Effector memory CD8-positive, alpha-beta T cell (primary cell): ENCODE measurements around the gene ITGAE.

ENCODE experiments used
- ATAC-seq: fragments of 150-1000 bp; cut with Tn5 transposase; replicated peaks from 2 replicates; pipeline ENCODE4 v1.10.0; 2021; ENCODE audit warnings: mild to moderate bottlenecking, moderate library complexity
- DNase-seq, 3 experiments: peaks; one replicate each; pipeline ENCODE4 v3.0.0; 2021
- H3K27ac Mint-ChIP-seq, 2 donors: one replicate each; pipeline ENCODE4 v1.8.0; 2022; ENCODE audit warnings: mild to moderate bottlenecking in 2 of 2, mixed read lengths in 2 of 2, moderate library complexity in 2 of 2
- H3K27me3 Mint-ChIP-seq, 2 donors: one replicate each; pipeline ENCODE4 v1.8.0; 2022; ENCODE audit warnings: mixed read lengths in 2 of 2
- H3K36me3 Mint-ChIP-seq: one replicate; pipeline ENCODE4 v1.8.0; 2022; ENCODE audit warnings: mild to moderate bottlenecking, moderate library complexity, mixed read lengths; ENCODE audit not compliant: insufficient read depth
- H3K4me1 Mint-ChIP-seq, 2 donors: one replicate each; pipeline ENCODE4 v1.8.0; 2022; ENCODE audit warnings: low read depth in 2 of 2, mixed read lengths in 2 of 2
- H3K4me3 Mint-ChIP-seq, 2 donors: one replicate each; pipeline ENCODE4 v1.8.0; 2022; ENCODE audit warnings: mild to moderate bottlenecking in 2 of 2, mixed read lengths in 2 of 2, moderate library complexity in 2 of 2
- H3K9me3 Mint-ChIP-seq, 2 donors: one replicate each; pipeline ENCODE4 v1.8.0; 2022; ENCODE audit warnings: mixed read lengths in 2 of 2

The ITGAE gene

DNA sequence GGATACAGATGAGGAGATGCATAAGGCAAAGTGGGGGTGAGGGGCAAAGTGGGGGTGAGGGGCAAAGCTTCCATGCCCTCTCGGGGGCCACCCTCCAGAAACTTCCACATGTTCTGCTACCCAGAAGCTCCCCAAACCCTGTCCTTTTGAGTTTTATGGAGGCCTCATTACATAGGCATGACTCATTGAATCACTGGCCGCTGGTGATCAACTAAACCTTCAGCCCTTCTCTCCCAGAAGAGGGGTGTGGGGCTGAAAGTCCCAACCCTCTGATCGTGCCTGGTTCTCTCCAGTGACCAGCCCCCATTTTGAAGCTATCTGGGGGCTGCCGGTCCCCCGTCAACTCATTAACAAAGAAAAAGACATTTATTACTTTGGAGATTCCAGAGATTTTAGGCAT is 27.5 kb downstream of the ITGAE start:
- H3K4me3 Mint-ChIP-seq: no peak overlapping the region
- peak overlapping the region in 1 of 2 donors; percentile 32 for H3K27ac Mint-ChIP-seq
- DNase-seq (no peak), ATAC-seq (no peak)
- peaks cover 12% of the 10 kb centered on the region for H3K36me3 Mint-ChIP-seq
- H3K27me3 Mint-ChIP-seq: no peaks in the 10 kb centered on the region
- H3K9me3 Mint-ChIP-seq: no peaks in the 10 kb centered on the region
- H3K4me1 Mint-ChIP-seq: peaks cover 33 to 38% of the 10 kb centered on the region in 2 donors

DNA sequence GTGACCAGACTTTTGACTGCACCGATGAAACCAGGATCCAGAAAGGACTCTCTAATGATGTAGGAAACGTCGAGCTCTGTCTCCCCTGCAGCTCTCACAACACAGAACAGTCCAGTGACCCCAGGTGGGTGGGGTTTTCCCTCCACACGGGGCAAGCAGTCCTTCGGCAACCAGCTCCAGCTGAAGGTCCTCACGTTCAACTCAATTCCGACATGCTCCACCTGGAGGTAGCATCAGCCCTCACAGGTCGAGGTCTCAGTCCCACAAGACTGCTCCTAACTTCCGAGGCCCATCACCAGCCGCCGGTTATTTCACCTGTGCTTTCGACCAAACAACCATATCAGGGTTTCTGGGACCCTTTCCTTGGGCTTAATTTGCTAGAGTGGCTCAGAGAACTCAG is 28.2 kb downstream of the ITGAE start:
- no peak for DNase-seq
- H3K27me3 Mint-ChIP-seq: no peaks in the 10 kb centered on the region
- no peaks in the 10 kb centered on the region for H3K9me3 Mint-ChIP-seq
- H3K4me3 Mint-ChIP-seq: peak overlapping the region; percentile 1 to 52
- peaks cover 12% of the 10 kb centered on the region for H3K36me3 Mint-ChIP-seq
- peak overlapping the region in 1 of 2 donors; percentile 32 for H3K27ac Mint-ChIP-seq
- H3K4me1 Mint-ChIP-seq: peaks cover 39 to 41% of the 10 kb centered on the region in 2 donors
- ATAC-seq: no peak

DNA sequence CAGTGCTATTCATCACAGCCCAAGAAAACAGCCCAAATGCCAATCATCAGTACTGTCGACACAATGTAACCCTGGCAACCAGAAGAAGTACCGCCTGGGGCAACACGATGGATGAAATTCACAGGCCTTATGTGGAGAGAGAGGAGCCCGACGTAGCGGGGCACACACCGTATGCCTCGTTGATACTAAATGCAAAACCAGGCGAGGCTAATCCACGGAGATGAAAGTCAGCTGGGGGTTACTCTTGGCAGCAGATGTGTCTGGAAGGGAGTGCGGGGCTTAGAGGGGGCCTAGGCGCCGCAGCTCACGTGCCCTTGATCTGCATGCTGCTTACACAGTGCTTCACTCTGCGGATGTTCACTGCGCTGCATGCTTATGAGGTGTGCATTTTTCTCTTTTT is 29.8 kb downstream of the ITGAE start:
- Mint-ChIP-seq H3K27ac (peak overlapping the region; percentile 95 to 96), H3K9me3 (no peaks in the 10 kb centered on the region), H3K27me3 (no peaks in the 10 kb centered on the region), H3K4me3 (peak overlapping the region; percentile 80 to 90), H3K4me1 (peaks cover 52 to 53% of the 10 kb centered on the region in 2 donors), H3K36me3 (peaks cover 14% of the 10 kb centered on the region)
- ATAC-seq (peak; percentile 52), DNase-seq (peak in 1 of 3 experiments; percentile 36)

DNA sequence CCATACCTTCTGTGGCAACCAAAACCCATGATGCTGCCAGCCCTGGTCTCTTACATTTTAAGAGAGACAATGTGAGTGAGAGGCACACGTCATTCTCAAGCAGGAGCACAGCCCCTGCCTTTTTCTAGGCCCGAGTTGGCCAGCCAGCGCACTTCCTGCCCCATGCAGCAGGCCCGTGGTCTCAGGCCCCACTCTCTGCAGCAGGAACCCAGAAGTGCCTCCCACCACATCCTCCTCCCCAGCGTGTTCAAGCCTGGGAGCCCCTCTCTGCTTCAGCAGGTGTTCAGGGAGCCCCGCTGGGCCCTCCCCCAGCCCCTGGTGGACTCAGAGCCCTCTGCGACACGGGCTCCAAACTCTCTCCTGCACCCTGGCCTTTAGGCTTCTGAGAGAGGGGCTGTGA is 30.5 kb downstream of the ITGAE start:
- peak; percentile 74 for ATAC-seq
- Mint-ChIP-seq H3K36me3 (peaks cover 21% of the 10 kb centered on the region), H3K9me3 (no peaks in the 10 kb centered on the region), H3K4me1 (peaks cover 59 to 60% of the 10 kb centered on the region in 2 donors), H3K4me3 (peak overlapping the region; percentile 80 to 90), H3K27ac (peak overlapping the region; percentile 95 to 96), H3K27me3 (no peaks in the 10 kb centered on the region)
- peak; percentile 65 to 70 (median 67) for DNase-seq

DNA sequence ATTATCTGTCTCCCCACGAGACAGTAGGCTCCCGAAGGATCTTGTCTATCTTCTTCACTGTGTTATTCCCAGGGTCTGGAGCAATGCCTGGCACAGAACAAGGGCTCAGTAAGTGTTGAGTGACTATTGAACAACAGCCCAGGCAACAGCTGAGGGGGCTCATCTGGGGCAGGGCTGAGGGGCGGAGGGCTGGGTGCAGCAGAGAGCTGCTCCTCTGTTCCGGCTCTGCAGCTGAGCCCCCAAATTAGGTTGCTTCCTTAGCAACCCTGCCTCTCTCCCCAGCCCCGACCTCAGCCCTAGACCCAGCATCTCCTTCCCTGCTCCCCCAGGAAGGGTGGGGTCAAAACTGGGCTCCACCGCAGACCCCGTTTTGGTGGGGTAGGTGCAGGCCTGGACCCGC is 32.2 kb downstream of the ITGAE start:
- peak overlapping the region; percentile 80 to 90 for H3K4me3 Mint-ChIP-seq
- H3K36me3 Mint-ChIP-seq: peaks cover 36% of the 10 kb centered on the region
- H3K4me1 Mint-ChIP-seq: peaks cover 69 to 74% of the 10 kb centered on the region in 2 donors
- H3K27ac Mint-ChIP-seq: peak overlapping the region; percentile 62 to 97
- DNase-seq (no peak), ATAC-seq (no peak)
- no peaks in the 10 kb centered on the region for H3K9me3 Mint-ChIP-seq
- no peaks in the 10 kb centered on the region for H3K27me3 Mint-ChIP-seq

DNA sequence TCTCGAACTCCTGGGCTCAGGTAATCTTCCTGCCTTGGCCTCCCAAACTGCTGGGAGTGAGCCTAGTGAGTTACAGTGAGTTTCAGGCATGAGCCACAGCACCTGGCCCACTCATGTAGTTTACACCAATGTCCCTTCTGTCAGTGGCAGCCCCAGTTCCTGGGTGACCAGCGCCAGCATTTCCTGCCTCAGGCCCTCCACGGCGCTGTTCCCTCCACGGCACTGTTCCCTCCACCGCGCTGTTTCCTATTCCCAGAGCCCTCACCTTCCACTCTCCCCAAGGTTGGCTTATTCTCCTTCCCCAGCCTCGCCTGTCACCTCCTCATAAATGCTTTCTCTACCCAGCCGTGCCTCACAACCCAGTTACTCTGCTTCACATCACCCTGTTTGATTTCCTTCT is 32.6 kb downstream of the ITGAE start:
- no peaks in the 10 kb centered on the region for H3K27me3 Mint-ChIP-seq
- peak overlapping the region; percentile 62 to 97 for H3K27ac Mint-ChIP-seq
- H3K36me3 Mint-ChIP-seq: peaks cover 40% of the 10 kb centered on the region
- H3K4me1 Mint-ChIP-seq: peaks cover 73 to 78% of the 10 kb centered on the region in 2 donors
- H3K9me3 Mint-ChIP-seq: no peaks in the 10 kb centered on the region
- no peak for ATAC-seq
- no peak for DNase-seq
- peak overlapping the region; percentile 80 to 90 for H3K4me3 Mint-ChIP-seq

DNA sequence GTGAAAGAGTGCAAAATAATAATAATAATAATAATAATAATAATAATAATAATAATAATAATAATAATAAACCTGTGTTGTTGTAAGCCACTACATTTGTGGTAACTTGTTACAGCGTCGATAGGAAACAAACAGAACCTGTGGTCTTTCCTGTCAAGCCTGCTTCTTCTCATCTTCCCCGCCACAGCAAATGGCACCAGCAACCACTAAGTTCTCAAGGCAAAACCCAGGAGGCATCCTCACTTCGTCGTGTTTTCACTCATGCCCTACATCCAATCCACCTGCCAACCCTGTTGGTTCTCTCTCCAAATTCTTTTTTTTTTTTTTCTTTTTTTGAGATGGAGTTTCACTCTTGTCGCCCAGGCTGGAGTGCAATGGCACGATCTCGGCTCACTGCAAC is 34.2 kb downstream of the ITGAE start:
- peaks cover 68 to 75% of the 10 kb centered on the region in 2 donors for H3K4me1 Mint-ChIP-seq
- peaks cover 45% of the 10 kb centered on the region for H3K36me3 Mint-ChIP-seq
- DNase-seq: peak; percentile 48 to 53 (median 52)
- H3K9me3 Mint-ChIP-seq: no peaks in the 10 kb centered on the region
- peak overlapping the region; percentile 90 to 97 for H3K4me3 Mint-ChIP-seq
- no peaks in the 10 kb centered on the region for H3K27me3 Mint-ChIP-seq
- ATAC-seq: peak; percentile 8
- H3K27ac Mint-ChIP-seq: peak overlapping the region; percentile 97 to 100

DNA sequence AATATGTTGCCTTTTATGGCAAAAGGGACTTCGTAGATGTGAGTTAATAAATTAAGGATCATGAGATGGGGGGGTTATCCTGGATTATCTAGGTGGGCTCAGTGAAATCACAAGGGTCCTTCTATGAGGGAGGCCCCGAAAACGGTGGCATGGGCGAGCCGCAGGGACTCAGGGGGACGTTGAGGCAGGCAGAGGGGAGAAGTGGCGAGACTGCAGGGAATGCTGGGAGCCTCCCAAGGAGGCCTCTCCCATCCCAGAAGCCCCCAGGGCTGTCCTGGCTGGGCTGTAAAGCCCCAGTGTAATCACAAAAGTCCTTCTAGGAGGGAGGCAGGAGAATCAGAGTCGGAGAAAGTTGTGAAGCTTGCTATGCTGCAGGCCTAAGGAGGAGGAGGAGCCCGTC is 35.0 kb downstream of the ITGAE start:
- ATAC-seq (no peak), DNase-seq (no peak)
- peaks cover 71 to 74% of the 10 kb centered on the region in 2 donors for H3K4me1 Mint-ChIP-seq
- H3K36me3 Mint-ChIP-seq: peaks cover 48% of the 10 kb centered on the region
- H3K27me3 Mint-ChIP-seq: no peaks in the 10 kb centered on the region
- H3K4me3 Mint-ChIP-seq: peak overlapping the region; percentile 90 to 97
- no peaks in the 10 kb centered on the region for H3K9me3 Mint-ChIP-seq
- peak overlapping the region; percentile 97 to 100 for H3K27ac Mint-ChIP-seq

DNA sequence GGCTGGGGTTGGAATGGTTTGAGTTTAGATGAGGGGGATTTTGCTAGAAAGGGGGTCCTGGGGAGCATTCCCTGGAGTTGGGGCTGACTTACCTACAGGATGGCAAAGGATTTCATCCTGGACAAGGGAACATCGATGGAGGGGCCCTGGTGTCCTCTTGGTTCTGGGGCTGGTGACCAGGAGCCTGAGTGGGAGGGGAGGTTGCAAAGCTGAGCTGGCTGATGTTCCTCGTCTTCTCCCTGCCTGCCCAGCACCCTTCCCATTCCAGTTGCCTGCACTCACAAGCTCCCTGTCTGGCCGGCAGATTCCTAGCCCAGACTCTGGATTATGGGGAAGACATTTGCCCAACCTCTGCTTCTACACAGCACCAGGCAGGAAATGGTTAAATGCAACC is 37.2 kb downstream of the ITGAE start:
- Mint-ChIP-seq H3K27me3 (no peaks in the 10 kb centered on the region), H3K36me3 (peaks cover 38% of the 10 kb centered on the region), H3K27ac (peak overlapping the region; percentile 97 to 100), H3K4me3 (peak overlapping the region; percentile 90 to 97), H3K4me1 (peaks cover 54 to 59% of the 10 kb centered on the region in 2 donors), H3K9me3 (no peaks in the 10 kb centered on the region)
- ATAC-seq: no peak
- no peak for DNase-seq

DNA sequence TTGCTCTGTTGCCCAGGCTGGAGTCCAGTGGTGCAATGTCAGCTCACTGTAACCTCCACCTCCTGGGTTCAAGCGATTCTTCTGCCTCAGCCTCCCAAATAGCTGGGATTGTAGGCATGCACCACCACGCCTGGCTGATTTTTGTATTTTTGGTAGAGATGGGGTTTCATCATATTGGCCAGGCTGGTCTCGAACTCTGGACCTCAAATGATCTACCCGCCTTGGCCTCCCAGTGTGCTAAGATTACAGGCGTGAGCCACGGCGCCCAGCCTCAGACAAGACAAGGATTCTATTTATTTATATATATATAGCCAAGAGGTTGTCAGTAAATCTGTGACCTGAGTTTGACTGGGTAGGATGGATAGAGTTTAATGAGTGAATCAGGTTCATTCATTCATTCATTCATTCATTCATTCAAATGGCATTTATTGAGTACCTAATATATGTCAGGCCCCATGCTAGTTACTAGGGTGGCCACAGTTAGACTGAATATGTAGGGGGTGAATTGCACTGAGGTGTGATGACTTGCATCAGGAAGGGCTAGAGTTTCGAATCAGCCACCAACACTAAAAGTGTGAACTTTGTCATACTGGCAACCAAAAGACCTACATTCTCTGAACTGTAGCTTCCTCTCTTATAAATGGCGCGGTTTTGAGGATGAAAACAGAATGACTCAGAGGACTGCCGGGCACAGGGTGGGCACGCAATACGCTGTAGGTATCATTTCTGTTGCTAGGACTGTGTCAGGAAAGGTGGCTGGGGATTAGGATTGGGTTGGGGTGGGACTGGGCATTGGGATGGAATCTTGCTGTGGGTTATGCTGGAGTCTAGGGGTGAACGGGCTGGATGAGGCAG is 37.8 kb downstream of the ITGAE start:
- Mint-ChIP-seq H3K9me3 (no peaks in the 10 kb centered on the region), H3K27ac (peak overlapping the region; percentile 97 to 100), H3K27me3 (no peaks in the 10 kb centered on the region), H3K36me3 (peaks cover 38% of the 10 kb centered on the region), H3K4me3 (peak overlapping the region; percentile 90 to 97), H3K4me1 (peaks cover 49 to 53% of the 10 kb centered on the region in 2 donors)
- DNase-seq (peak; percentile 54 to 59 (median 56)), ATAC-seq (peak; percentile 61)

DNA sequence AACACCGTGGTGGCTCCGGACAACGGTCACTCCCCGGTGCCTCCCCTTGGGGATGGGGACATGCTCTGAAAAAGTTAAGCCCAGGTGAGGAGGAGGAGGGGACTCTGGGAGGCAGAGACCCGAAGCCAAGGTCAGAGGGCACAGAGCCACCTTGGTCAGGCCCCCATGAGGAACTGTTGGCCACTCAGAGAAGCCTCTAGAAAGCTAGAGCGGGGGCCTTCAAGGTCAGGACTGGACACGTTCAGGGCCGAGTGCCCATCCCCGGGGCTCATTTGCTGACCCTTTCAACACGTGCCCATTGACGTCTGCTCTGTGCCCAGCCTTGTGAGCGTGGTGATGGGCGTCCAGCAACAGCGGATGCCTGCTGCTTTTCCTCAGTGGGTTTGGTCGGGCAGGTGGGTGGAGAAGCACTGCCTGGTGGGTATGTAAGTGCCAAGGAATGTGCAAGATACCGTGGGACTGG is 39.0 kb downstream of the ITGAE start:
- no peak for ATAC-seq
- Mint-ChIP-seq H3K4me1 (peaks cover 40 to 51% of the 10 kb centered on the region in 2 donors), H3K27ac (no peak overlapping the region), H3K9me3 (no peaks in the 10 kb centered on the region), H3K4me3 (no peak overlapping the region), H3K27me3 (no peaks in the 10 kb centered on the region), H3K36me3 (peaks cover 38% of the 10 kb centered on the region)
- DNase-seq: no peak

DNA sequence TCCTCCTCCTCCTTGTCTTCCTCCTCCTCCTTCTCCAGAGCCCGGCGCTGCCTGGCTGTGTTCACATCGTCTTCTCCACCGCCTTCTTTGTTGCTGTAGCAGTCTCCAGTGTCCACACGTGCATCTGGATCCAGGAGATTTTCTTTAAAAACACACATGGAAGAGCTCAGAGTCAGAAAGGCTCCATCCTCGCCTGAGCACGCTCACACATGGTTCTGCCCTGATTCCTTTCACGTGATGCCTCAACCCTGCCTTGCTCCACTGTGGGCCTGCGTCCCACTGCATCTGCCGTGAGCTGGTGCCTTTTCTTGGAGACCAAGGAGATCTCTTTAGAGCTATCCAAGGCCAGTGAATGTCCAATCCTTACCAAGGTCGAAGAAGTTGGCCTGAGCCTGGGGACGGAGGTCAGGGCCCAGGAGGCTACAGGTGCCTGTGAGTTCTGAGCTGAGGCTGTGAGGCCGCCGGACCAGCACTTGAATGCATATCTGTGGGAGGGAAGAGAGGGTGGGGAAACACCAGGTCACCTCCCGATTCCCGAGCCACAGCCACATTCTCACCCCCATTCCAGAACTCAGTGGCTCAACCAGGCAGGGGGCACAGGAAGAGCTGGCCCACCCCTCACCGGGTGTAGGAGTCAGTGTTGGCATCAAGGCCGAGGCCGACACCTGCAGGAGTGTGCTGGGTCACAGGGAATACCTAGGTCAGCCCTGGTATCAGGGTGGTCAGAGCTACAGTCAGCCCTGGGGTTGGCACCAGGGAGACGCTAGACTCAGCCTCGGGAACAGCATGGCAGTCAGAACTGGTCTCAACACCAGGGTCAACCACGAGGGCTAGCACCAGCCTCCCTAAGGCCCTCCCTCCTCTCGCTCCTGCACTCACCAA is 39.7 kb downstream of the ITGAE start:
- DNase-seq (no peak), ATAC-seq (no peak)
- no peak overlapping the region for H3K4me3 Mint-ChIP-seq
- H3K27me3 Mint-ChIP-seq: no peaks in the 10 kb centered on the region
- no peak overlapping the region for H3K27ac Mint-ChIP-seq
- peaks cover 34 to 47% of the 10 kb centered on the region in 2 donors for H3K4me1 Mint-ChIP-seq
- no peaks in the 10 kb centered on the region for H3K9me3 Mint-ChIP-seq
- peaks cover 39% of the 10 kb centered on the region for H3K36me3 Mint-ChIP-seq

DNA sequence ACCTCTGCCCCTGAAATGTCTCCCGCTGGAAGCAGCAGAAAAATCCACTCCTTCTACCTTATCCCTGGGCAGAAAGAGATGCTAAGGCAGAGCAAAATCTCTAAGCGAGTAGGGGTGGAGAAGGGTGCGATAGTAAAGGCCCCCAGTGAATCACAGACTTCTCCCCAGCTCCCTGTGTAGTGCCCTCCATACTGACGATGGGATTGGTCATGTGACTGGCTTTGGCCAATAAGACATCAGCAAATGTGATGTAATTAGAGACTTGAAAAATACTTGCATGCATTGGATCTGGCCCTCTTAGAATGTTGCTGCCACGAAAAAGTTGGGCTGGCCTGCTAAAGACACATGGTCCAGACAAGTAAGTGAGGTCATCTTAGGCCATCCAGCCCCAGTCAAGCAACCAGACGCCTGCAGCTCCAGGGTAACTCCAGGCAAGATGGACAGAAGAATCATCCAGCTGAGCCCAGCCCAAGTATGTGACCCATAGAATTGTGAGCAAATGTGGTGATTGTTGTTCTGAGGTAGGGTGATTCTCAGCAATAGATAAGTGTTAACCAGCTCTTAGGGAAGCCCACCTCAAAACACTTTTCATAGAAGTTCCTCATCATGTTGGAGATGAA is 41.3 kb downstream of the ITGAE start:
- Mint-ChIP-seq H3K27ac (no peak overlapping the region), H3K4me1 (peaks cover 21 to 38% of the 10 kb centered on the region in 2 donors), H3K9me3 (no peaks in the 10 kb centered on the region), H3K27me3 (no peaks in the 10 kb centered on the region), H3K4me3 (no peak overlapping the region), H3K36me3 (peaks cover 23% of the 10 kb centered on the region)
- DNase-seq: no peak
- ATAC-seq: no peak
